Fibroblast of pulmonary artery (primary cell): ENCODE data around the gene GFER.
A peak's percentile ranks its signal among the peaks of the same experiment; 100 is the strongest.
"Not testable (repeated sequence)": the region's sequence is repeated elsewhere in the genome, so short reads cannot be mapped to it uniquely, and the experiment has no call there.

ENCODE experiments used
- DNase-seq: peaks from one replicate; pipeline ENCODE4 v3.0.0-alpha.2; 2010; ENCODE audit warnings: low read depth
- H3K4me3 ChIP-seq: replicated peaks from 2 replicates; pipeline ENCODE4 v1.5.1; 2011; ENCODE audit warnings: low read depth, mild to moderate bottlenecking, control low read depth, low read length, moderate library complexity
- TF ChIP-seq, protein P1 (sequence below): IDR thresholded peaks from 2 replicates; pipeline ENCODE4 v1.5.1; 2011; ENCODE audit warnings: mild to moderate bottlenecking, control low read depth, low read length, inconsistent platforms; ENCODE audit errors: missing control alignments

GFER gene

GRCh38 chr16:1983544-1984346 is at the start of gene GFER:
Gene GFER (plus strand): TSS chr16:1984193. CDS start chr16:1984219, 26 bp downstream.
- peak within 1 kb of the TSS; percentile 73 for H3K4me3 ChIP-seq
- DNase-seq = peak; percentile 96
- TF ChIP-seq, protein P1, sequence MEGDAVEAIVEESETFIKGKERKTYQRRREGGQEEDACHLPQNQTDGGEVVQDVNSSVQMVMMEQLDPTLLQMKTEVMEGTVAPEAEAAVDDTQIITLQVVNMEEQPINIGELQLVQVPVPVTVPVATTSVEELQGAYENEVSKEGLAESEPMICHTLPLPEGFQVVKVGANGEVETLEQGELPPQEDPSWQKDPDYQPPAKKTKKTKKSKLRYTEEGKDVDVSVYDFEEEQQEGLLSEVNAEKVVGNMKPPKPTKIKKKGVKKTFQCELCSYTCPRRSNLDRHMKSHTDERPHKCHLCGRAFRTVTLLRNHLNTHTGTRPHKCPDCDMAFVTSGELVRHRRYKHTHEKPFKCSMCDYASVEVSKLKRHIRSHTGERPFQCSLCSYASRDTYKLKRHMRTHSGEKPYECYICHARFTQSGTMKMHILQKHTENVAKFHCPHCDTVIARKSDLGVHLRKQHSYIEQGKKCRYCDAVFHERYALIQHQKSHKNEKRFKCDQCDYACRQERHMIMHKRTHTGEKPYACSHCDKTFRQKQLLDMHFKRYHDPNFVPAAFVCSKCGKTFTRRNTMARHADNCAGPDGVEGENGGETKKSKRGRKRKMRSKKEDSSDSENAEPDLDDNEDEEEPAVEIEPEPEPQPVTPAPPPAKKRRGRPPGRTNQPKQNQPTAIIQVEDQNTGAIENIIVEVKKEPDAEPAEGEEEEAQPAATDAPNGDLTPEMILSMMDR = peak; percentile 27

DNA sequence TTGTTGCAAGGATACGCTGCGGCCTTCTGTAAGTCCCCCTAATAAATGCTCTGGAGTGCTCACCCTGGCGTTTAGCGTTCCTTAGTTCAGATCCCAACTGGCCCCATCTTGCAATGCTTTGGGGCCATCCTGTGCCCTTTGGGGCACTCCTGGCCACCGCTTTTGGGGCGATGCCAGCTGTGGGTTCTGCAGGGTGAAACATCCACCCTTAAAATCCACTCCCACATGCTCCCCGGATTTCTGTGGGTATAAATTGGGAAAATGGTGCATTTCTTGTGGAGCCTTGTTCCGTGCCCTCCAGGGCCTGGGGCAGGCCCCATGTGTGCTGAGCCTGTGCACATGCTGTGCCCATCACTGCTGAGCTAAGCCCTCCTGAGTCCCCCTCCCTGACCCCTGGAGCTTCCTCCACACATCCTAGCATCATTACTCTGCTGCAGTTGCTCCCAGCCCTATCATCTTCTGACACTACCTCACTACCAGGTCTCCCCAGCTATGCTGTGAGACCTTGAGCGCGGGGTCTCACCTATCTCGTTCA is 47.0 kb upstream of the GFER start:
- TF ChIP-seq, protein P1 = no peak

DNA sequence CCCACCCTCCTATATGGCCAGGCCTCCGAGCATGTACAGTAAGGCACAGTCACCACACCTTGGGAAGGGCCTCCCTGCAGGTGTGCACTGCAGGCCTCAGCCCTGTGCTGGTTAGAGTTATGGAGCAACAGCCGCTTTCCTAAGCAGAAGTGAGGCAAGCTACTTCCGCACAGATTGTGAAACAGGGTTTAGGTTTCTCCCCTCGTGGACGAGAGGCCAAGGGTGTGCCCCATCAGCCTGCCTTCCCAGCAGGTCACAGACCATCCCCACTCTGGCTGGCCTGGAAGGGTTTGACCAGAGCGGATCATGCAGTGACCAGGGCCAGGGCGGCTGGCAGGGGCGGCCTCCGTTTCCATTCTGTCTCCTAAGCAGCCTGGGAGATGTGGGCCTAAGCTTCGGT is 45.7 kb upstream of the GFER start:
- no peak overlapping the region for H3K4me3 ChIP-seq
- DNase-seq = no peak
- TF ChIP-seq, protein P1 = no peak

More for the DNA sequence above, 47.0 kb upstream of the GFER start:
- no peak for DNase-seq
- no peak overlapping the region for H3K4me3 ChIP-seq

DNA sequence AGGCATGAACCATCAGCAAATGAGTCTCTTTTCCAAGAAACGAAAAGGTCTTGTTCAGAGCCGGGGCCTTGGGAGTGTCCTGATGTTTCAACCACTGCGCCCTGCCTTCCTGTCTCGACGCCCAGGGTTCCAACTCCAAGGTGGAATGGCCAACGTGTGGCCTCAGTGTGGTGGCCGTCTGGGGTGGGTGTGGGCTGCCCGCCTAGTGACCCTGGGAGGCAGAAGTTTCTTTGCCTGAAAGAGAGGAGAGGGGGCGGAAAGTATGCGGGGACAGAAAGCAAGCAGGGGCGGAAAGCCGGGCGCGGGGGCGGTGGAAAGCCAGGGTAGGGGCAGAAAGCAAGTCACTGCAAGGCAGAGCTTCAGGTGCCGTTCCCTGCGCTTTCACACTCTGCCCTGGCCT is 45.1 kb upstream of the GFER start:
- TF ChIP-seq, protein P1 = no peak
- H3K4me3 ChIP-seq = no peak overlapping the region
- no peak for DNase-seq

- DNase-seq, H3K4me3 ChIP-seq: not testable (repeated sequence)
These were observed 44.2 kb upstream of the GFER start for GRCh38 chr16:1939833-1940232.

GRCh38 chr16:1940273-1941161 is 43.5 kb upstream of the GFER start:
- TF ChIP-seq, protein P1 = no peak
- H3K4me3 ChIP-seq = no peak overlapping the region
- DNase-seq = no peak
